GM10248 (cell line): ENCODE measurements around the gene TNFRSF25.

Source experiments
- CTCF ChIA-PET: fragments of 300-600 bp; sonication (Branson Sonifier 250); formaldehyde crosslinking; extraction: SDS; loops from one replicate; lab custom pipeline; 2021; ENCODE audit warnings: antibody characterized with exemption; lab: Yijun Ruan, JAX
- POLR2A ChIA-PET: fragments of 350-650 bp; sonication (Branson Sonifier 250); formaldehyde crosslinking; extraction: SDS; loops from one replicate; lab custom pipeline; 2020; ENCODE audit warnings: antibody characterized with exemption; lab: Yijun Ruan, JAX
- DNase-seq: peaks from one replicate; pipeline ENCODE4 v3.0.0; 2012; ENCODE audit errors: extremely low spot score
- CTCF ChIP-seq: IDR thresholded peaks from 2 replicates; pipeline ENCODE4 v1.5.1; 2012; ENCODE audit warnings: mild to moderate bottlenecking, low read depth; ENCODE audit errors: extremely low read depth, missing control alignments, control extremely low read depth

Gene TNFRSF25

DNA sequence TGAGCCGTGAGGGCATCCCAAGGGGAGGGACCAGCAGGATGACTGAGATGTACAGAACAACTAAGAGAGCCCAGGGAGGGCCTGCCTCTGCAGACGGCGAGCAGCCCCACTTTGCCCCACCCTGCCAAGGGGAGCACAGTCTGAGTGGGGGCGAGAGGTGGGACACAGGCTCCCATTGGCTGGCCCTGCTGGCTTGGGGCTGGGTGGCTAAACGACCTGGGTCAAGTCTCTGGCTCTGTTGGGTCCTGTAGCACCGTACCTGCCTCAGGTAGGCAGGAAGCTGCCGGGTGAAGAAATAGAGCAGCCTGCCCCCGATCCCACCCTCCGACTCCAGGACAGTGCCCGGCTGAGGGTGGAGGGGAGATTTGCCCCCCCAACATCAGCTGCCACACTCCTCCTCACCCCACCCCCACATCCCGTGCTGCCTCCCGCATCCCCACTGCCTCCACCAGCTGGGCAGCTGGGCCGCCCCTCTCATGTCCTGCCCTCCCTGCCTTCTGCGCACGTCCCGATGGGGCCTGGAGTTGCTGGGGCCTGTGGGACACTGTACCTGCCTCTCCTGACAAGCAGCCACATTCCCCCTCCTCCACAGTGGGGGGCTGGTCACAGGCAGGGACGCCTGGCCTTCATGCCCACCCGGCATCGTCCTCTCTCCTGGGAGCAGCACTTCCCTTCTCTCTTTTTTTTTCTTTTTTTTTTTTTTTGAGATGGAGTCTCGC lies 38.1 kb upstream of the TNFRSF25 start:
- POLR2A ChIA-PET: interaction anchor here (0.6 kb wide), 1 partner anchor 98 kb away, joined by 3 read pairs; no protein-coding TSS in a partner anchor
- CTCF ChIA-PET: interaction anchor here (1.2 to 1.6 kb wide), 2 partner anchors 18 to 20 kb away, joined by 3 to 4 read pairs; no protein-coding TSS in a partner anchor
- DNase-seq: no peak
- no peak for TF ChIP-seq CTCF

- CTCF ChIA-PET: interaction anchor here (0.8 to 5.1 kb wide), 4 partner anchors 9 to 1163 kb away, joined by 3 to 50 read pairs (median 4); partner anchors contain the start of gene PLEKHG5
- no peak for TF ChIP-seq CTCF
- no peak for DNase-seq
- POLR2A ChIA-PET: no interaction called here
Measured at GRCh38 chr1:6502000-6502891, 36.3 kb upstream of the TNFRSF25 start.

GRCh38 chr1:6501279-6501813 lies 35.4 kb upstream of the TNFRSF25 start:
- CTCF ChIA-PET: interaction anchor here (5.1 kb wide), 1 partner anchor 12 kb away, joined by 50 read pairs; the partner anchor contains the start of gene PLEKHG5
- TF ChIP-seq CTCF: no peak

DNA sequence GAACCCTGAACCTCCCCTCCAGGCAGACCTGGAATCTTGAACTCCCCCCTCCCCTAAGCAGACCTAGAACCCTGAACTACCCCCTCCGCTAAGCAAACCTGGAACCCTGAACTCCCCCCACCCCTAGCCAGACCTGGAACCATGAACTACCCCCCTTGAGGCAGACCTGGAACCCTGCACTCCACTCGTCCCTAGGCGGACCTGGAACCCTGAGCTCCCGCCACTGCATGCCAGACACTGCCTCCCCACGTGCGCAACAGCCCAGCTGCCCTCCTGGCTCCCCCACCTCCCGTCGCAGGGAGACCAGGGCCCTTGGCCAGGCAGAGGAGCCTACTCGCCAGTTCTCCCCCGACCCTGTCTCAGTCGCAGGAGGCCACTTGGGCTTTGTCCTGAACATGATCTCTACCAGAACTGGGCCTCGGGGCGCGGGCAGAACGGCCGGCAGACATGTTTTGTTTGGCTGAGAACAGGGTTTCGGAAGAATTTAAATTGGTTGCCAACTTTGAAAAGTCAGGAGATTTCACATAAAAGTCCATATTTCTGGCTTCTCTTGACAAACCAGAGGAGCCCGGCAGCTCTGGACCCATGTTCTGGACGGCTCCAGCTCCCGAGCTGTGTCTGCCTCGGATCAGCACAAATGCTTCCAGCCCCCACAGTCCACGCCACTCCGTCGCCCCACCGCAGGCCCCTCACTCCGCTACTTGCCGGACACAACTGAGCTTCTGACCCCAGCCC lies 34.7 kb upstream of the TNFRSF25 start:
- TF ChIP-seq CTCF: no peak
- DNase-seq: no peak
- CTCF ChIA-PET: interaction anchor here (5.1 kb wide), 1 partner anchor 11 kb away, joined by 50 read pairs; the partner anchor contains the start of gene PLEKHG5
- POLR2A ChIA-PET: no interaction called here

More at GRCh38 chr1:6501279-6501813, 35.4 kb upstream of the TNFRSF25 start:
- DNase-seq: no peak
- POLR2A ChIA-PET: no interaction called here

GRCh38 chr1:6499296-6499695 lies 33.3 kb upstream of the TNFRSF25 start:
- POLR2A ChIA-PET: interaction anchor here (0.6 kb wide), 1 partner anchor 24 kb away, joined by 7 read pairs; no protein-coding TSS in a partner anchor
- DNase-seq: no peak
- TF ChIP-seq CTCF: no peak
- CTCF ChIA-PET: interaction anchor here (1.0 to 5.1 kb wide), 5 partner anchors 10 to 147 kb away, joined by 3 to 50 read pairs (median 4); partner anchors contain the start of gene PLEKHG5
